HEK293 (cell line): ENCODE measurements around the gene NUDT3.
"Not testable (repeated sequence)": the region's sequence is repeated elsewhere in the genome, so short reads cannot be mapped to it uniquely, and the experiment has no call there.

ENCODE experiments used
- CTCF ChIA-PET: fragments of 350-600 bp; formaldehyde crosslinking; extraction: SDS; loops from one replicate; lab custom pipeline; 2021; ENCODE audit warnings: antibody characterized with exemption; lab: Yijun Ruan, JAX
- POLR2A ChIA-PET: fragments of 300-600 bp; formaldehyde crosslinking; extraction: SDS; loops from one replicate; lab custom pipeline; 2020; ENCODE audit warnings: antibody characterized with exemption, inconsistent platforms; lab: Yijun Ruan, JAX
- H3K27ac ChIP-seq: fragments of 200-500 bp; sonication (Bioruptor generic); 2 replicates; pipeline ENCODE4 v1.5.1; 2014; ENCODE audit warnings: low read depth, low read length, control low read depth, inconsistent platforms; ENCODE audit errors: extremely low read depth
- H3K36me3 ChIP-seq, 2 experiments: fragments of 200-500 bp in 1 of 2; sonication (Bioruptor generic) in 1 of 2; 1 replicate in 1 of 2; 2 replicates in 1 of 2; pipeline ENCODE4 v1.5.1; 2014 to 2017; ENCODE audit warnings: inconsistent platforms in 2 of 2, low read length in 2 of 2; ENCODE audit not compliant: control insufficient read depth in 2 of 2, insufficient read depth in 1 of 2
- H3K4me1 ChIP-seq: fragments of 200-500 bp; sonication (Bioruptor generic); 2 replicates; pipeline ENCODE4 v1.5.1; 2014; ENCODE audit warnings: mild to moderate bottlenecking, low read length, inconsistent platforms; ENCODE audit not compliant: control insufficient read depth, insufficient read depth
- H3K4me3 ChIP-seq: 2 replicates; pipeline ENCODE4 v1.5.1; 2011; ENCODE audit warnings: low read depth, mild to moderate bottlenecking, control low read depth, low read length, moderate library complexity
- H3K9me3 ChIP-seq: fragments of 200-500 bp; sonication (Bioruptor generic); 2 replicates; pipeline ENCODE4 v1.5.1; 2014; ENCODE audit warnings: low read depth, low read length, inconsistent platforms; ENCODE audit not compliant: control insufficient read depth, insufficient read depth
- MEIS1 ChIP-seq: sonication (generic); formaldehyde crosslinking; IDR thresholded peaks from 2 replicates; pipeline ENCODE4 v1.8.1; 2022; ENCODE audit warnings: missing genetic modification reagents, mild to moderate bottlenecking, borderline replicate concordance
- PBX3 ChIP-seq: sonication (generic); formaldehyde crosslinking; IDR thresholded peaks from 2 replicates; pipeline ENCODE4 v1.8.1; 2022; ENCODE audit warnings: mild to moderate bottlenecking, moderate library complexity, missing genetic modification reagents
- PRDM6 ChIP-seq: fragments of 450-650 bp; formaldehyde crosslinking; IDR thresholded peaks from 2 replicates; pipeline ENCODE4 v1.5.1; 2017; ENCODE audit warnings: missing biosample characterization, missing genetic modification characterization
- RBAK ChIP-seq: fragments of 450-650 bp; formaldehyde crosslinking; IDR thresholded peaks from 2 replicates; pipeline ENCODE4 v1.5.1; 2016; ENCODE audit warnings: missing biosample characterization, missing genetic modification characterization
- ZBTB48 ChIP-seq: fragments of 450-650 bp; formaldehyde crosslinking; IDR thresholded peaks from 2 replicates; pipeline ENCODE4 v1.5.1; 2016; ENCODE audit warnings: missing biosample characterization, missing genetic modification characterization
- ZFP41 ChIP-seq: fragments of 450-650 bp; formaldehyde crosslinking; IDR thresholded peaks from 2 replicates; pipeline ENCODE4 v1.5.1; 2016; ENCODE audit warnings: missing biosample characterization, missing genetic modification characterization, borderline replicate concordance
- ZIC2 ChIP-seq: fragments of 450-650 bp; formaldehyde crosslinking; IDR thresholded peaks from 2 replicates; pipeline ENCODE4 v1.5.1; 2016; ENCODE audit warnings: missing biosample characterization, missing genetic modification characterization
- ZNF121 ChIP-seq: fragments of 450-650 bp; formaldehyde crosslinking; IDR thresholded peaks from 2 replicates; pipeline ENCODE4 v1.5.1; 2016; ENCODE audit warnings: missing biosample characterization, missing genetic modification characterization
- ZNF214 ChIP-seq: fragments of 450-650 bp; formaldehyde crosslinking; IDR thresholded peaks from 2 replicates; pipeline ENCODE4 v1.5.1; 2017; ENCODE audit warnings: missing biosample characterization, mild to moderate bottlenecking, missing genetic modification characterization, borderline replicate concordance
- ZNF23 ChIP-seq: fragments of 450-650 bp; formaldehyde crosslinking; IDR thresholded peaks from 2 replicates; pipeline ENCODE4 v1.5.1; 2016; ENCODE audit warnings: missing biosample characterization, missing genetic modification characterization, borderline replicate concordance
- ZNF302 ChIP-seq: fragments of 450-650 bp; formaldehyde crosslinking; IDR thresholded peaks from 2 replicates; pipeline ENCODE4 v1.5.1; 2016; ENCODE audit warnings: missing biosample characterization, missing genetic modification characterization, low read depth
- ZNF335 ChIP-seq: fragments of 450-650 bp; formaldehyde crosslinking; conservative IDR thresholded peaks from 2 replicates; pipeline ENCODE4 v1.5.1; 2016; ENCODE audit warnings: missing biosample characterization, missing genetic modification characterization
- ZNF404 ChIP-seq: fragments of 450-650 bp; formaldehyde crosslinking; IDR thresholded peaks from 2 replicates; pipeline ENCODE4 v1.5.1; 2017; ENCODE audit warnings: missing biosample characterization, missing genetic modification characterization
- ZNF501 ChIP-seq: fragments of 450-650 bp; formaldehyde crosslinking; IDR thresholded peaks from 2 replicates; pipeline ENCODE4 v1.5.1; 2016; ENCODE audit warnings: missing biosample characterization, missing genetic modification characterization
- ZNF704 ChIP-seq: fragments of 450-650 bp; formaldehyde crosslinking; IDR thresholded peaks from 2 replicates; pipeline ENCODE4 v1.5.1; 2016; ENCODE audit warnings: missing biosample characterization, missing genetic modification characterization
- ZNF747 ChIP-seq: fragments of 450-650 bp; formaldehyde crosslinking; IDR thresholded peaks from 2 replicates; pipeline ENCODE4 v1.5.1; 2016; ENCODE audit warnings: missing biosample characterization, missing genetic modification characterization
- TF ChIP-seq, protein P1 (sequence below): fragments of 450-650 bp; formaldehyde crosslinking; IDR thresholded peaks from 2 replicates; pipeline ENCODE4 v1.5.1; 2016; ENCODE audit warnings: missing biosample characterization, missing genetic modification characterization
- TF ChIP-seq, protein P2 (sequence below): fragments of 450-650 bp; IDR thresholded peaks from 2 replicates; pipeline ENCODE4 v1.5.1; 2018; ENCODE audit warnings: missing biosample characterization, missing genetic modification characterization
- TF ChIP-seq, protein P3 (sequence below): fragments of 450-650 bp; formaldehyde crosslinking; IDR thresholded peaks from 2 replicates; pipeline ENCODE4 v1.5.1; 2016; ENCODE audit warnings: missing biosample characterization, missing genetic modification characterization, low read depth

The NUDT3 gene

DNA sequence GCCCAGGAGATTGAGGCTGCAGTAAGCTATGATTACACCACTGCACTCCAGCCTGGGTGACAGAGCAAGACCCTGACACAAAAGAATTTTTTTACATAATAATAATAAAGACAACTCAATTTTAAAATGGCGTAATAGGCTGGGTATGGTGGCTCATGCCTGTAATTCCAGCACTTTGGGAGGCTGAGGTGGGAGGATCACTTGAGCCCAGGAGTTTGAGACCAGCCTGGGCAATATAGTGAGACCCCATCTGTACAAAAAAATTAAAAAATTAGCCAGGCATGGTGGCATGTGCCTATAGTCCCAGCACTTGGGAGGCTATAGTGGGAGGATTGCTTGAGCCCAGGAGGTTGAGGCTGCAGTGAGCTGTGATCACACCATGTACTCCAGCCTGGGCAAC lies 15.4 kb upstream of the NUDT3 start:
- not testable (repeated sequence) for H3K4me1 ChIP-seq
- TF ChIP-seq ZNF121 (tag by site-specific recombination), result peak; percentile 28; the same call in 1 of the 2 replicates
- TF ChIP-seq, all 188 proteins: peak for 1; not testable (repeated sequence) for 187
- POLR2A ChIA-PET, H3K36me3 ChIP-seq, H3K9me3 ChIP-seq, H3K4me3 ChIP-seq, H3K27ac ChIP-seq: not testable (repeated sequence)
- CTCF ChIA-PET, result interaction anchor here (0.7 kb wide), 1 partner anchor 63 kb away, joined by 8 read pairs; no protein-coding TSS in a partner anchor

GRCh38 chr6:34396518-34396917 lies 4.0 kb upstream of the NUDT3 start:
- no peak for TF ChIP-seq ZFP41
- no peak for TF ChIP-seq PBX3 (CRISPR knock-in tag)
- TF ChIP-seq ZNF121 (tag by site-specific recombination), result no peak
- TF ChIP-seq ZBTB48 (tag by site-specific recombination), result no peak
- no peak for TF ChIP-seq ZNF747
- no peak for TF ChIP-seq ZNF23 (tag by site-specific recombination)
- TF ChIP-seq, protein P1, sequence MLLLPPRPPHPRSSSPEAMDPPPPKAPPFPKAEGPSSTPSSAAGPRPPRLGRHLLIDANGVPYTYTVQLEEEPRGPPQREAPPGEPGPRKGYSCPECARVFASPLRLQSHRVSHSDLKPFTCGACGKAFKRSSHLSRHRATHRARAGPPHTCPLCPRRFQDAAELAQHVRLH, result no peak
- no peak for TF ChIP-seq RBAK (tag by site-specific recombination)
- no peak for TF ChIP-seq ZNF302 (tag by site-specific recombination)
- H3K4me3 ChIP-seq, result no peak overlapping the region
- H3K9me3 ChIP-seq, result no peaks in the 10 kb centered on the region
- no peaks in the 10 kb centered on the region for H3K36me3 ChIP-seq
- H3K27ac ChIP-seq, result no peak overlapping the region
- ChIA-PET CTCF (interaction anchor here (0.6 to 2.4 kb wide), 8 partner anchors 11 to 380 kb away, joined by 3 to 13 read pairs (median 4); no protein-coding TSS in a partner anchor), POLR2A (interaction anchor here (1.3 kb wide), 1 partner anchor 30 kb away, joined by 3 read pairs; the partner anchor contains the start of gene RPS10)
- H3K4me1 ChIP-seq, result peaks cover 2% of the 10 kb centered on the region; the same call in 1 of the 2 replicates

DNA sequence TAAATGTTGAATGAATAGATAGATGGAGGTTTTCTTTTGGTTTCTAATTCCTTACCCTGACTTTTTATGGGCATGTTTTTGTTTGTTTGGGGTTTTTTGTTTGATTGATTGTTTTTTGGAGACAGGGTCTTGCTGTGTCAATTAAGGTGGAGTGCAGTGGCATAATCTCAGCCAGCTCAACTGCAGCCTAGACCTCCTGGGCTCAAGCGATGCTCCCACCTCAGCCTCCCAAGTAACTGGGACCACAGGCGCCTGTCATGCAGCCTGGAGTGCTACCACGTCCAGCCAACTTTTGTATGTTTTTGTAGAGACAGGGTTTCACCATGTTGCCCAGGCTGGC lies 1.5 kb upstream of the NUDT3 start:
- ChIA-PET CTCF (interaction anchor here (0.6 to 4.4 kb wide), 6 partner anchors 16 to 633 kb away, joined by 3 to 31 read pairs (median 5); partner anchors contain the start of gene SMIM29), POLR2A (no interaction called here)
- Histone ChIP-seq H3K4me3 (no peak overlapping the region), H3K36me3 (no peaks in the 10 kb centered on the region), H3K4me1 (peaks cover 2% of the 10 kb centered on the region; the same call in 1 of the 2 replicates), H3K9me3 (no peaks in the 10 kb centered on the region), H3K27ac (no peak overlapping the region)
- TF ChIP-seq PRDM6 (tag by site-specific recombination), result peak; percentile 68
- TF ChIP-seq ZIC2 (tag by site-specific recombination), result peak; percentile 50
- no peak for TF ChIP-seq ZNF404
- no peak for TF ChIP-seq ZNF501 (tag by site-specific recombination)

DNA sequence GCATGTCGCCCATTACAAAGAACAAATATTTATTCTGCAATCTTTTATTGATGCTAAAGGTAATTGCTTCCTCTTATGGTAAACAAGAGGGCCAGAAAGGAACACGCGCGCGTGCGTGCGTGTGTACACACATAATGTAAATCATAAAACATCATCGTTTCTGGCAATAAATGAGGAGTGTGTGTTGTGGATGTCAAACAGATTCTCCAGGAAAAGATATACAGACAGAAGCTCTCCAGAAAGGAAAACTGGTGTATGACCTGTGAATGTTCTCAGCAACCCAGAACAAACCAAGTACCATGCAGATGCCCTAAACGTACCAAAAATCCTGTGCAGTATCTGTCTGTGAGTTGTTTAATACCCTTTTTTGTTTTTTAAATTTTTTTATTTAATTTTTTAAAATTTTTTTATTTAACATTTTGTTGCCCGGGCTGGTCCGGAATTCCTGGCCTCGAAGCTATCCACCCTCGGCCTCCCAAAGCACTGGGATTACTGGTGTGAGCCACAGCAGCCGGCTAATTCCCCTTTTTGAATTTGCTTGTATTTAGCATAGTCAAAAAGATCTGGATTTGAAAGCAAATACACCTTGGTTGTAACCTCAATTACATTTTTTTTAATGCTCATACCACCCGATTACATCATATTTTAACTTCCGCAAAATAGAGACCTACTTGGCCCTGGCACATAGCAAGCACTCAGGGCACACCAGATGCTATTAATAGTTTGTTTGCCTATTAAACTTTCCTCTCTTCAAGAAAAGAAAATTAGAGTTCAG lies 909 bp upstream of the NUDT3 start:
- CTCF ChIA-PET, result interaction anchor here (0.6 to 4.4 kb wide), 13 partner anchors 12 to 633 kb away, joined by 3 to 31 read pairs (median 4); partner anchors contain the start of gene SMIM29
- POLR2A ChIA-PET, result no interaction called here
- H3K4me3 ChIP-seq, result peak overlapping the region; percentile 74
- H3K9me3 ChIP-seq, result no peaks in the 10 kb centered on the region
- H3K4me1 ChIP-seq, result peaks cover 2% of the 10 kb centered on the region; the same call in 1 of the 2 replicates
- no peaks in the 10 kb centered on the region for H3K36me3 ChIP-seq
- peak overlapping the region; percentile 6; the same call in 1 of the 2 replicates for H3K27ac ChIP-seq
- TF ChIP-seq MEIS1 (CRISPR knock-in tag) (no peak), ZNF214 (no peak), ZNF335 (peak; percentile 50), ZNF704 (tag by site-specific recombination) (no peak)
- TF ChIP-seq, protein P2, sequence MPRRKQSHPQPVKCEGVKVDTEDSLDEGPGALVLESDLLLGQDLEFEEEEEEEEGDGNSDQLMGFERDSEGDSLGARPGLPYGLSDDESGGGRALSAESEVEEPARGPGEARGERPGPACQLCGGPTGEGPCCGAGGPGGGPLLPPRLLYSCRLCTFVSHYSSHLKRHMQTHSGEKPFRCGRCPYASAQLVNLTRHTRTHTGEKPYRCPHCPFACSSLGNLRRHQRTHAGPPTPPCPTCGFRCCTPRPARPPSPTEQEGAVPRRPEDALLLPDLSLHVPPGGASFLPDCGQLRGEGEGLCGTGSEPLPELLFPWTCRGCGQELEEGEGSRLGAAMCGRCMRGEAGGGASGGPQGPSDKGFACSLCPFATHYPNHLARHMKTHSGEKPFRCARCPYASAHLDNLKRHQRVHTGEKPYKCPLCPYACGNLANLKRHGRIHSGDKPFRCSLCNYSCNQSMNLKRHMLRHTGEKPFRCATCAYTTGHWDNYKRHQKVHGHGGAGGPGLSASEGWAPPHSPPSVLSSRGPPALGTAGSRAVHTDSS, result no peak
- TF ChIP-seq, protein P3, sequence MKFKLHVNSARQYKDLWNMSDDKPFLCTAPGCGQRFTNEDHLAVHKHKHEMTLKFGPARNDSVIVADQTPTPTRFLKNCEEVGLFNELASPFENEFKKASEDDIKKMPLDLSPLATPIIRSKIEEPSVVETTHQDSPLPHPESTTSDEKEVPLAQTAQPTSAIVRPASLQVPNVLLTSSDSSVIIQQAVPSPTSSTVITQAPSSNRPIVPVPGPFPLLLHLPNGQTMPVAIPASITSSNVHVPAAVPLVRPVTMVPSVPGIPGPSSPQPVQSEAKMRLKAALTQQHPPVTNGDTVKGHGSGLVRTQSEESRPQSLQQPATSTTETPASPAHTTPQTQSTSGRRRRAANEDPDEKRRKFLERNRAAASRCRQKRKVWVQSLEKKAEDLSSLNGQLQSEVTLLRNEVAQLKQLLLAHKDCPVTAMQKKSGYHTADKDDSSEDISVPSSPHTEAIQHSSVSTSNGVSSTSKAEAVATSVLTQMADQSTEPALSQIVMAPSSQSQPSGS (tag by site-specific recombination), result peak; percentile 49
